Fibroblast of lung (primary cell): ENCODE results near the gene CARS1. TPM values are rescaled to one million over a fixed set of nuclear protein-coding genes. Genes with fewer than 3 reads are reported as not detected.

Source experiments
- DNase-seq, 2 donors: peaks; one replicate each; pipeline versions ENCODE4 v3.0.0 to v3.0.0-alpha.2; 2010; ENCODE audit warnings: low read depth in 2 of 2
- H2AFZ ChIP-seq: 2 replicates; pipeline ENCODE4 v1.5.1; 2012; ENCODE audit warnings: low read length, control low read depth, inconsistent platforms
- H3K27ac ChIP-seq: 2 replicates; pipeline ENCODE4 v1.5.1; 2011; ENCODE audit warnings: low read length, control low read depth; ENCODE audit not compliant: insufficient read depth
- H3K27me3 ChIP-seq: 2 replicates; pipeline ENCODE4 v1.5.1; 2011; ENCODE audit warnings: mild to moderate bottlenecking, low read length; ENCODE audit not compliant: control insufficient read depth, insufficient read depth
- H3K36me3 ChIP-seq: 2 replicates; pipeline ENCODE4 v1.5.1; 2011; ENCODE audit warnings: low read length; ENCODE audit not compliant: control insufficient read depth, insufficient read depth
- H3K4me1 ChIP-seq: 2 replicates; pipeline ENCODE4 v1.5.1; 2011; ENCODE audit warnings: low read length; ENCODE audit not compliant: control insufficient read depth, insufficient read depth; ENCODE audit errors: extremely low read depth
- H3K4me2 ChIP-seq: 2 replicates; pipeline ENCODE4 v1.5.1; 2011; ENCODE audit warnings: low read length, control low read depth; ENCODE audit not compliant: insufficient read depth; ENCODE audit errors: extremely low read depth
- H3K4me3 ChIP-seq, 4 experiments: fragments of 200-600 bp in 1 of 4; sonication (generic) in 1 of 4; replicated peaks in 1 of 4; 2 replicates each; pipeline ENCODE4 v1.5.1; 2011 to 2016; ENCODE audit warnings: low read length in 4 of 4, low read depth in 3 of 4, mild to moderate bottlenecking in 3 of 4, control low read depth in 2 of 4, inconsistent platforms in 1 of 4, mixed read lengths in 1 of 4; ENCODE audit not compliant: insufficient read depth in 1 of 4; ENCODE audit errors: control extremely low read depth in 1 of 4
- H3K79me2 ChIP-seq: 2 replicates; pipeline ENCODE4 v1.5.1; 2012; ENCODE audit warnings: mild to moderate bottlenecking, low read length, inconsistent platforms; ENCODE audit not compliant: control insufficient read depth, insufficient read depth
- H3K9ac ChIP-seq: 2 replicates; pipeline ENCODE4 v1.5.1; 2011; ENCODE audit warnings: mild to moderate bottlenecking, low read length, control low read depth; ENCODE audit not compliant: insufficient read depth
- H3K9me3 ChIP-seq: 2 replicates; pipeline ENCODE4 v1.5.1; 2012; ENCODE audit warnings: low read depth, low read length; ENCODE audit not compliant: control insufficient read depth, insufficient read depth
- H4K20me1 ChIP-seq: 2 replicates; pipeline ENCODE4 v1.5.1; 2011; ENCODE audit warnings: low read length; ENCODE audit not compliant: control insufficient read depth, insufficient read depth; ENCODE audit errors: extremely low read depth
- CTCF ChIP-seq, 2 donors: IDR thresholded peaks in 1 of 2; conservative IDR thresholded peaks in 1 of 2; 1 replicate in 1 of 2; 2 replicates in 1 of 2; pipeline ENCODE4 v1.5.1; 2011 to 2012; ENCODE audit warnings: low read length in 2 of 2, control low read depth in 1 of 2, inconsistent platforms in 1 of 2, low read depth in 1 of 2, mild to moderate bottlenecking in 1 of 2
- EZH2 ChIP-seq: IDR thresholded peaks from 2 replicates; pipeline ENCODE4 v1.5.1; 2012; ENCODE audit warnings: low read length, control low read depth, mild to moderate bottlenecking; ENCODE audit errors: missing control alignments
- polyA plus RNA-seq, 2 donors: library from polyadenylated mRNA; depleted of rRNA in 1 of 2; stranded (reverse) in 1 of 2; unstranded in 1 of 2; fragments of >200 nt; gene quantifications; 2 replicates each; pipeline ENCODE4 v1.2.1, GENCODE V29; 2011 to 2012; ENCODE audit warnings: missing spikeins in 1 of 2
- total RNA-seq: library from RNA; depleted of rRNA; stranded (reverse); fragments of >200 nt; gene quantifications from 2 replicates; pipeline ENCODE4 v1.2.1, GENCODE V29; 2014

CARS1 gene
- total and polyA plus RNA-seq, 2 donors (not counting 1 experiment from before 2014, with no cell fraction given) = 67.5 to 149 TPM

GRCh38 chr11:3056296-3057068 lies 741 bp downstream of the CARS1 start:
- Histone ChIP-seq H2AFZ (no peak overlapping the region), H3K27ac (peak overlapping the region; percentile 97), H3K27me3 (no peaks in the 10 kb centered on the region), H3K9me3 (no peaks in the 10 kb centered on the region), H3K4me2 (peak overlapping the region; percentile 92), H3K4me3 (peak overlapping the region; percentile 82 to 96 (median 96)), H3K36me3 (peaks cover 5% of the 10 kb centered on the region), H3K9ac (peak overlapping the region; percentile 100), H4K20me1 (no peaks in the 10 kb centered on the region), H3K4me1 (peaks cover 15% of the 10 kb centered on the region), H3K79me2 (peaks cover 47% of the 10 kb centered on the region)
- DNase-seq = no peak
- TF ChIP-seq EZH2 = no peak
- no peak for TF ChIP-seq CTCF (conservative IDR thresholded peaks at IDR 0.05 in 1 of 2, IDR thresholded peaks at IDR 0.05 in 1 of 2; ENCODE audit: low read depth in 1 of 2, low read length in 2 of 2)

- H4K20me1 ChIP-seq = no peaks in the 10 kb centered on the region
These were observed 1.3 kb downstream of the CARS1 start for GRCh38 chr11:3055891-3056290.

GRCh38 chr11:3052567-3052966 lies 4.7 kb downstream of the CARS1 start:
- no peaks in the 10 kb centered on the region for H3K27me3 ChIP-seq
- no peak overlapping the region for H3K9ac ChIP-seq
- peaks cover 7% of the 10 kb centered on the region for H3K36me3 ChIP-seq
- H3K9me3 ChIP-seq = no peaks in the 10 kb centered on the region
- H3K27ac ChIP-seq = no peak overlapping the region
- H2AFZ ChIP-seq = no peak overlapping the region
- peaks cover 80% of the 10 kb centered on the region for H3K79me2 ChIP-seq
- TF ChIP-seq EZH2 (no peak), CTCF (conservative IDR thresholded peaks at IDR 0.05 in 1 of 2, IDR thresholded peaks at IDR 0.05 in 1 of 2; ENCODE audit: low read depth in 1 of 2, low read length in 2 of 2) (no peak)
- DNase-seq = no peak
- no peak overlapping the region for H3K4me2 ChIP-seq
- H3K4me3 ChIP-seq = no peak overlapping the region
- H4K20me1 ChIP-seq = no peaks in the 10 kb centered on the region
- peaks cover 17% of the 10 kb centered on the region for H3K4me1 ChIP-seq

More at GRCh38 chr11:3055891-3056290, 1.3 kb downstream of the CARS1 start:
- no peak for TF ChIP-seq EZH2
- Histone ChIP-seq H3K27ac (peak overlapping the region; percentile 97), H3K9ac (peak overlapping the region; percentile 100), H3K79me2 (peaks cover 52% of the 10 kb centered on the region), H2AFZ (no peak overlapping the region), H3K4me3 (peak overlapping the region; percentile 82 to 96 (median 96)), H3K27me3 (no peaks in the 10 kb centered on the region), H3K4me2 (peak overlapping the region; percentile 92), H3K4me1 (peaks cover 15% of the 10 kb centered on the region), H3K36me3 (peaks cover 5% of the 10 kb centered on the region), H3K9me3 (no peaks in the 10 kb centered on the region)
- DNase-seq = no peak
